IMR-90 (cell line): Measurements from ENCODE around the gene SLC17A8. TPM values are rescaled to one million over a fixed set of nuclear protein-coding genes. Genes with fewer than 3 reads are reported as not detected.

ENCODE experiments used
- ATAC-seq: fragments of 200-7000 bp; cut with Tn5 transposase; 2 replicates; pipeline ENCODE4 v1.9.1; 2020; ENCODE audit warnings: low read depth, mild to moderate bottlenecking, moderate library complexity
- BruUV-seq: library from RNA; stranded (reverse); fragments of 400-500 nt; replicated peaks from 2 replicates; lab custom pipeline; 2021; lab: Mats Ljungman, UMichigan
- CTCF ChIA-PET: fragments of 300-600 bp; formaldehyde crosslinking; extraction: SDS; loops from one replicate; lab custom pipeline; 2021; ENCODE audit warnings: antibody characterized with exemption; lab: Yijun Ruan, JAX
- POLR2A ChIA-PET: fragments of 300-600 bp; sonication (Branson Sonifier 250); formaldehyde crosslinking; loops from one replicate; lab custom pipeline; 2022; ENCODE audit warnings: antibody characterized with exemption; ENCODE audit not compliant: unreplicated experiment; lab: Charles Lee
- DNase-seq: peaks from one replicate; pipeline ENCODE4 v3.0.0; 2013
- H2AFZ ChIP-seq: replicated peaks from 2 replicates; pipeline ENCODE3; 2013; ENCODE audit warnings: low read length, mild to moderate bottlenecking; ENCODE audit not compliant: poor library complexity
- H2AK5ac ChIP-seq: 2 replicates; pipeline ENCODE4 v1.6.1; 2013; ENCODE audit warnings: low read depth, low read length, inconsistent platforms
- H2AK9ac ChIP-seq: replicated peaks from 2 replicates; pipeline ENCODE3; 2013; ENCODE audit warnings: mild to moderate bottlenecking, low read depth, low read length, moderate library complexity; ENCODE audit not compliant: poor library complexity
- H2BK120ac ChIP-seq: 2 replicates; pipeline ENCODE4 v1.6.1; 2013; ENCODE audit warnings: low read depth, low read length, inconsistent platforms
- H2BK15ac ChIP-seq: 3 replicates; pipeline ENCODE4 v1.6.1; 2013; ENCODE audit warnings: low read depth, low read length, inconsistent platforms
- H2BK20ac ChIP-seq: 2 replicates; pipeline ENCODE4 v1.6.1; 2013; ENCODE audit warnings: low read depth, mild to moderate bottlenecking, inconsistent platforms, low read length, moderate library complexity
- H2BK5ac ChIP-seq: 2 replicates; pipeline ENCODE4 v1.6.1; 2013; ENCODE audit warnings: mild to moderate bottlenecking, low read depth, low read length, inconsistent platforms; ENCODE audit not compliant: poor library complexity, severe bottlenecking
- H3K14ac ChIP-seq: replicated peaks from 2 replicates; pipeline ENCODE4 v1.6.1; 2013; ENCODE audit warnings: low read depth, low read length, inconsistent platforms
- H3K18ac ChIP-seq: 2 replicates; pipeline ENCODE4 v1.6.1; 2013; ENCODE audit warnings: low read depth, low read length, control low read depth
- H3K23ac ChIP-seq: 2 replicates; pipeline ENCODE4 v1.6.1; 2013; ENCODE audit warnings: low read depth, low read length, inconsistent platforms
- H3K27ac ChIP-seq: 2 replicates; pipeline ENCODE4 v1.5.1; 2013; ENCODE audit warnings: mild to moderate bottlenecking, control low read depth, low read length; ENCODE audit not compliant: insufficient read depth
- H3K27me3 ChIP-seq: 2 replicates; pipeline ENCODE4 v1.6.1; 2013; ENCODE audit warnings: low read length; ENCODE audit not compliant: control insufficient read depth, insufficient read depth
- H3K36me3 ChIP-seq: 2 replicates; pipeline ENCODE4 v1.6.1; 2013; ENCODE audit warnings: low read length, mixed read lengths; ENCODE audit not compliant: control insufficient read depth, insufficient read depth
- H3K4ac ChIP-seq: 2 replicates; pipeline ENCODE4 v1.6.1; 2013; ENCODE audit warnings: low read depth, low read length, inconsistent platforms
- H3K4me1 ChIP-seq: 2 replicates; pipeline ENCODE4 v1.6.1; 2013; ENCODE audit warnings: low read length, mixed read lengths; ENCODE audit not compliant: control insufficient read depth, insufficient read depth
- H3K4me2 ChIP-seq: 2 replicates; pipeline ENCODE4 v1.6.1; 2013; ENCODE audit warnings: low read depth, mild to moderate bottlenecking, control low read depth, low read length, moderate library complexity
- H3K4me3 ChIP-seq: 2 replicates; pipeline ENCODE4 v1.5.1; 2013; ENCODE audit warnings: low read depth, mild to moderate bottlenecking, control low read depth, low read length, moderate library complexity; ENCODE audit not compliant: insufficient read depth
- H3K56ac ChIP-seq: 2 replicates; pipeline ENCODE4 v1.6.1; 2013; ENCODE audit warnings: low read length, inconsistent platforms; ENCODE audit not compliant: insufficient read depth; ENCODE audit errors: extremely low read depth
- H3K79me1 ChIP-seq, 2 experiments: 2 replicates each; pipeline ENCODE4 v1.6.1; 2013; ENCODE audit warnings: low read length in 2 of 2, inconsistent platforms in 1 of 2, low read depth in 1 of 2
- H3K9ac ChIP-seq: 2 replicates; pipeline ENCODE4 v1.6.1; 2013; ENCODE audit warnings: low read depth, low read length, control low read depth
- H3K9me1 ChIP-seq: 2 replicates; pipeline ENCODE4 v1.6.1; 2013; ENCODE audit warnings: low read length, inconsistent platforms; ENCODE audit not compliant: insufficient read depth
- H3K9me3 ChIP-seq: 2 replicates; pipeline ENCODE4 v1.6.1; 2013; ENCODE audit warnings: low read length; ENCODE audit not compliant: control insufficient read depth, insufficient read depth
- H4K20me1 ChIP-seq: 2 replicates; pipeline ENCODE4 v1.6.1; 2013; ENCODE audit warnings: low read length, inconsistent platforms; ENCODE audit not compliant: insufficient read depth
- H4K5ac ChIP-seq: 2 replicates; pipeline ENCODE4 v1.6.1; 2013; ENCODE audit warnings: mild to moderate bottlenecking, low read depth, low read length, control low read depth
- H4K8ac ChIP-seq, 2 experiments: 2 replicates each; pipeline ENCODE4 v1.6.1; 2013; ENCODE audit warnings: low read depth in 2 of 2, low read length in 2 of 2, control low read depth in 1 of 2, inconsistent platforms in 1 of 2
- H4K91ac ChIP-seq: 2 replicates; pipeline ENCODE4 v1.6.1; 2013; ENCODE audit warnings: low read depth, low read length, inconsistent platforms; ENCODE audit not compliant: insufficient read depth
- CEBPB ChIP-seq: IDR thresholded peaks from 2 replicates; pipeline ENCODE4 v1.6.1; 2012; ENCODE audit warnings: low read depth, low read length, improper control_type of control experiment
- CHD1 ChIP-seq: IDR thresholded peaks from 2 replicates; pipeline ENCODE4 v1.6.1; 2012; ENCODE audit warnings: low read depth, low read length, improper control_type of control experiment
- MAFK ChIP-seq: IDR thresholded peaks from 2 replicates; pipeline ENCODE4 v1.6.1; 2012; ENCODE audit warnings: low read depth, low read length, improper control_type of control experiment
- MAZ ChIP-seq: IDR thresholded peaks from 2 replicates; pipeline ENCODE4 v1.6.1; 2012; ENCODE audit warnings: low read depth, mild to moderate bottlenecking, low read length, improper control_type of control experiment, moderate library complexity, borderline replicate concordance
- MXI1 ChIP-seq: IDR thresholded peaks from 2 replicates; pipeline ENCODE4 v1.6.1; 2012; ENCODE audit warnings: low read depth, mild to moderate bottlenecking, low read length, moderate library complexity, borderline replicate concordance
- SMC3 ChIP-seq: fragments of 150-350 bp; IDR thresholded peaks from 2 replicates; pipeline ENCODE4 v1.6.1; 2016; ENCODE audit warnings: low read depth, mild to moderate bottlenecking, antibody characterized with exemption, low read length, moderate library complexity
- USF2 ChIP-seq: fragments of 150-350 bp; IDR thresholded peaks from 2 replicates; pipeline ENCODE4 v1.6.1; 2017; ENCODE audit warnings: mild to moderate bottlenecking, antibody characterized with exemption, low read length, low read depth
- WGBS, 2 experiments: methylation state at CpG; one replicate each; pipeline versions ENCODE4 v1.1.5 to v1.1.7; 2013; ENCODE audit warnings: missing lambda C conversion rate in 2 of 2; ENCODE audit not compliant: insufficient read length in 1 of 2; ENCODE audit errors: extremely low coverage in 2 of 2; 5-methylcytosine and 5-hydroxymethylcytosine counted together
- dilution Hi-C: fragments of 300-500 bp; cut with HindIII; formaldehyde crosslinking; loops from one replicate; pipeline ENCODE4 v1.14.3; 2018; ENCODE audit warnings: low sequenced_read_pairs; ENCODE audit not compliant: unreplicated experiment
- in situ Hi-C: fragments of 300-500 bp; cut with MboI; formaldehyde crosslinking; loops from 3 replicates; pipeline ENCODE4 v1.14.3; 2019; ENCODE audit warnings: low sequenced_read_pairs, inconsistent platforms, mixed read lengths
- intact Hi-C: fragments of 100-400 bp; cut with micrococcal nuclease; formaldehyde crosslinking; loops from 2 replicates; pipeline ENCODE4 v1.10.0; 2022
- polyA plus RNA-seq, 3 experiments: library from polyadenylated mRNA; depleted of rRNA; stranded (reverse); fragments of >200 nt; gene quantifications; 2 replicates each; pipeline ENCODE4 v1.2.3, GENCODE V29; 2012; ENCODE audit warnings: low replicate concordance in 1 of 3
- total RNA-seq: library from RNA; depleted of rRNA; stranded (reverse); fragments of >200 nt; gene quantifications from 2 replicates; pipeline ENCODE4 v1.2.3, GENCODE V29; 2012
- TF ChIP-seq, protein P1 (sequence below): conservative IDR thresholded peaks from 2 replicates; pipeline ENCODE4 v1.5.1; 2012; ENCODE audit warnings: mild to moderate bottlenecking, low read depth, low read length, improper control_type of control experiment

The SLC17A8 gene
- total and polyA plus RNA-seq, 2 of the 4 experiments (the other 2 are of a cell fraction), result not detected

DNA sequence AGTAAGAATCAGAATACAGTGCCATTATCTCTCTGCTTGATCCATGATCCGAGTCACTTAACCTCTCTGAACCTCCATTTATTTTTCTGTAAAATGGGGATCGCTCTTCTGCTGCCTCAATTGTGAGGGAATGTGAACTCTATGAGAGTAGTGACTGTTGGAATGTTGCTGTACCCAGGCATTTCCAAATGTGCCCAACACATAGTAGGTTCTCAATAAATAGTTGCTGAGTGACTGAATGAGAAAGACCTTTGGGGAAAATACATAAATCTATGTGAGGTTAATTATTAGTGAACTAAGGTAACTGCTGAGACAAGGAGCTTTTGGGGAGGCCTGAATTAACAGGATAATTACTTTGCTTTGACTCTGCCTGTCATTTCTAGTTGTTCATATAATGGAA, 82.9 kb downstream of the SLC17A8 start:
- Histone ChIP-seq H4K8ac (no peak overlapping the region), H3K36me3 (no peaks in the 10 kb centered on the region), H3K27ac (no peak overlapping the region), H2BK20ac (no peak overlapping the region), H4K20me1 (no peaks in the 10 kb centered on the region), H2BK15ac (no peak overlapping the region), H3K4me2 (no peak overlapping the region), H3K18ac (no peak overlapping the region), H4K91ac (no peak overlapping the region), H2AK9ac (no peak overlapping the region), H3K9ac (no peak overlapping the region), H3K9me1 (no peaks in the 10 kb centered on the region), H2BK120ac (no peak overlapping the region), H3K4me1 (no peaks in the 10 kb centered on the region), H3K9me3 (no peaks in the 10 kb centered on the region), H3K14ac (no peak overlapping the region), H3K4ac (no peak overlapping the region), H2AK5ac (no peak overlapping the region), H2BK5ac (no peak overlapping the region), H3K23ac (no peak overlapping the region), H2AFZ (no peak overlapping the region), H3K79me1 (no peaks in the 10 kb centered on the region), H4K5ac (no peak overlapping the region), H3K4me3 (no peak overlapping the region), H3K56ac (no peak overlapping the region), H3K27me3 (no peaks in the 10 kb centered on the region)
- POLR2A ChIA-PET, result no interaction called here
- WGBS, 2 experiments, result no CpG with 5 or more reads among the region's 2 CpGs
- no peak for ATAC-seq
- DNase-seq, result no peak
- dilution Hi-C loops, result no loop called here
- in situ Hi-C loops, result no loop called here
- CTCF ChIA-PET, result no interaction called here
- intact Hi-C loops, result no loop called here
- TF ChIP-seq MAFK (no peak), MXI1 (no peak), MAZ (no peak), CEBPB (no peak), CHD1 (no peak), SMC3 (no peak), USF2 (no peak)
- TF ChIP-seq, protein P1, sequence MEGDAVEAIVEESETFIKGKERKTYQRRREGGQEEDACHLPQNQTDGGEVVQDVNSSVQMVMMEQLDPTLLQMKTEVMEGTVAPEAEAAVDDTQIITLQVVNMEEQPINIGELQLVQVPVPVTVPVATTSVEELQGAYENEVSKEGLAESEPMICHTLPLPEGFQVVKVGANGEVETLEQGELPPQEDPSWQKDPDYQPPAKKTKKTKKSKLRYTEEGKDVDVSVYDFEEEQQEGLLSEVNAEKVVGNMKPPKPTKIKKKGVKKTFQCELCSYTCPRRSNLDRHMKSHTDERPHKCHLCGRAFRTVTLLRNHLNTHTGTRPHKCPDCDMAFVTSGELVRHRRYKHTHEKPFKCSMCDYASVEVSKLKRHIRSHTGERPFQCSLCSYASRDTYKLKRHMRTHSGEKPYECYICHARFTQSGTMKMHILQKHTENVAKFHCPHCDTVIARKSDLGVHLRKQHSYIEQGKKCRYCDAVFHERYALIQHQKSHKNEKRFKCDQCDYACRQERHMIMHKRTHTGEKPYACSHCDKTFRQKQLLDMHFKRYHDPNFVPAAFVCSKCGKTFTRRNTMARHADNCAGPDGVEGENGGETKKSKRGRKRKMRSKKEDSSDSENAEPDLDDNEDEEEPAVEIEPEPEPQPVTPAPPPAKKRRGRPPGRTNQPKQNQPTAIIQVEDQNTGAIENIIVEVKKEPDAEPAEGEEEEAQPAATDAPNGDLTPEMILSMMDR, result no peak
- no TSS peak for BruUV-seq
